Raji (cell line): Measurements from ENCODE around the gene KCND3.
A peak's percentile ranks its signal among the peaks of the same experiment; 100 is the strongest.

Experiments used
- POLR2A ChIP-seq: IDR thresholded peaks from 2 replicates; pipeline ENCODE4 v1.6.1; 2011; ENCODE audit warnings: low read depth, low read length, control low read depth; ENCODE audit not compliant: insufficient read depth

The KCND3 gene

GRCh38 chr1:111755331-111756123, 233.9 kb downstream of the KCND3 start, which contains the start of gene DDX20:
DDX20 (plus strand) TSS chr1:111755901; CDS start chr1:111755925, 24 bp downstream.
- peak; percentile 94 for TF ChIP-seq POLR2A

GRCh38 chr1:111754984-111755330, 234.5 kb downstream of the KCND3 start:
- no peak for TF ChIP-seq POLR2A

- no peak for TF ChIP-seq POLR2A
These were observed 237.4 kb downstream of the KCND3 start for GRCh38 chr1:111751906-111752575.

GRCh38 chr1:111750856-111751255, 238.6 kb downstream of the KCND3 start:
- TF ChIP-seq POLR2A = no peak

- TF ChIP-seq POLR2A = no peak
These were observed 239.8 kb downstream of the KCND3 start for GRCh38 chr1:111749628-111750027.

GRCh38 chr1:111747947-111748346, 241.5 kb downstream of the KCND3 start:
- no peak for TF ChIP-seq POLR2A

- 0 out of 2 replicates have a peak, but pooled peaks have one; percentile 19 for TF ChIP-seq POLR2A
These were observed 242.2 kb downstream of the KCND3 start for GRCh38 chr1:111747282-111747734.

- no peak for TF ChIP-seq POLR2A
These were observed 242.9 kb downstream of the KCND3 start for GRCh38 chr1:111746614-111746999.

- no peak for TF ChIP-seq POLR2A
These were observed 243.5 kb downstream of the KCND3 start for GRCh38 chr1:111745675-111746613.

GRCh38 chr1:111743679-111744101, 245.8 kb downstream of the KCND3 start:
- TF ChIP-seq POLR2A = no peak

- TF ChIP-seq POLR2A = no peak
These were observed 246.4 kb downstream of the KCND3 start for GRCh38 chr1:111742938-111743549.

GRCh38 chr1:111739925-111740765, 249.3 kb downstream of the KCND3 start:
- no peak for TF ChIP-seq POLR2A

GRCh38 chr1:111739194-111739924, 250.1 kb downstream of the KCND3 start, which contains the start of gene INKA2:
INKA2 (minus strand) TSS chr1:111739395; CDS start chr1:111739242, 153 bp downstream.
- TF ChIP-seq POLR2A = peak; percentile 81

- no peak; the same call in 1 of the 2 replicates for TF ChIP-seq POLR2A
These were observed 250.9 kb downstream of the KCND3 start for GRCh38 chr1:111738436-111739193.
